Activated CD8-positive, alpha-beta memory T cell treated with anti-CD3 and anti-CD28 coated beads, Interleukin-2, amount 50 U/mL, for 4 hours (primary cell): ENCODE data around the gene ABCG1.

Experiments used
- DNase-seq: peaks from one replicate; pipeline ENCODE4 v3.0.0-alpha.2; 2020

The ABCG1 gene

DNA sequence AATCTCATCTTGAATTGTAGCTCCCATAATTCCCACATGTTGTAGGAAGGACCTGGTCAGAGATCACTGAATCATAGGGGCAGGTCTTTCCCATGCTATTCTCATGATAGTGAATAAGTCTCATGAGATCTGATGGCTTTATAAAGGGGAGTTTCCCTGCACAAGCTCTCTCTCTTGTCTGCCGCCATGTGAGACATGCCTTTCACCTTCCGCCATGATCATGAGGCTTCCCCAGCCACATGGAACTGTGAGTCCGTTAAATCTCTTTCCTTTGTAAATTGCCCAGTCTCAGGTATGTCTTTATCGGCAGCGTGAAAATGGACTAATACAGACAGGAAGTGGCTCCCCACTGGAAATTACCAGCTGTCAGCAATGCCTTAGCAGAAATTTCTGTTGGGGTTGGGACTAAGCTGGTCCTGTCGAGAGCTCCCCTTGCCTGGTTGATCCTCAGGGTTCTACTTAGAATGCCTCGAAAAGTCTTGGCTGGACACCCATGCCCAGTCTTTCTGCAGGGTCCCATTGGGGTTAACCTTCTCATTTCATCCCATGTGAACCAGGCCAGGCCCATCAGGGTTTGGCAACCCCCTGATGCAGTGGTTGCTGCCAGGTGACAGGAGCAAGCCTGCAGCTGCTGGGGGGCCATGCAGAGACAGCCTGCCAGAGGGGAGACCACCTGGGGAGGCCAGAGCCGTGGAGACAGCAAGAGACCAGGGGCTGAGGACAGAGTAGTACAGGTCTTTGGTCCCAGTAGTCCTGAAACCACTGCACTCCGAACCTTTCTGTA is 2.8 kb upstream of the ABCG1 start:
- DNase-seq, result no peak

GRCh38 chr21:42216726-42217572 is 2.0 kb upstream of the ABCG1 start:
- DNase-seq, result peak; percentile 2

- no peak for DNase-seq
Measured at GRCh38 chr21:42219606-42220137, 732 bp downstream of the ABCG1 start.

DNA sequence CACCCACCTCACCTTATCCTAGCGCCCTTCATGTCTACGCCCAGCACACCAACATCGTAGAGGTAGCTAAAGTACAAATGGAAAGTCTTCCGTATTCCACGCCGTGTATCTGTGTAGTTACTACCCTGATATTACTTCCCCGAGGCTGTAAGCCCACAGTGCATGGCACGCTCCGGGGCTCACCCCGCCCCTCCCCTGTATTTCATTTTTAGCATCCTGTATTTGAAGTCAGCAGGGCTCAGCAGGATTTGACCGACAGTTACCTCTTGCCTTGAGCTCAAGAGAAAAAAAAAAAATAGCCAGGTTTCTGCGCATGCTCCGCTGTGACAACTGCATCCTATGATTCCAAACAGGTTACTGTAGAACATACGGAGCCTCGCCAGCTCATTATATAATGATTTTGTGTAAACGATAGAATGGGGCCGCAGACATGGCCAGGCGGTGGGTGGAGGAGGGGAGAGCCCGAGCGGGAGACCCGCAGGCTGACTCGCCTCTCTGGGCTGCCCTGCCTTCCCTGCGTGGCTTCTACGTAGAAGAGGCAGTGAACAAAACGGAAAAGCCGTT is 1.3 kb downstream of the ABCG1 start:
- DNase-seq, result peak; percentile 58

DNA sequence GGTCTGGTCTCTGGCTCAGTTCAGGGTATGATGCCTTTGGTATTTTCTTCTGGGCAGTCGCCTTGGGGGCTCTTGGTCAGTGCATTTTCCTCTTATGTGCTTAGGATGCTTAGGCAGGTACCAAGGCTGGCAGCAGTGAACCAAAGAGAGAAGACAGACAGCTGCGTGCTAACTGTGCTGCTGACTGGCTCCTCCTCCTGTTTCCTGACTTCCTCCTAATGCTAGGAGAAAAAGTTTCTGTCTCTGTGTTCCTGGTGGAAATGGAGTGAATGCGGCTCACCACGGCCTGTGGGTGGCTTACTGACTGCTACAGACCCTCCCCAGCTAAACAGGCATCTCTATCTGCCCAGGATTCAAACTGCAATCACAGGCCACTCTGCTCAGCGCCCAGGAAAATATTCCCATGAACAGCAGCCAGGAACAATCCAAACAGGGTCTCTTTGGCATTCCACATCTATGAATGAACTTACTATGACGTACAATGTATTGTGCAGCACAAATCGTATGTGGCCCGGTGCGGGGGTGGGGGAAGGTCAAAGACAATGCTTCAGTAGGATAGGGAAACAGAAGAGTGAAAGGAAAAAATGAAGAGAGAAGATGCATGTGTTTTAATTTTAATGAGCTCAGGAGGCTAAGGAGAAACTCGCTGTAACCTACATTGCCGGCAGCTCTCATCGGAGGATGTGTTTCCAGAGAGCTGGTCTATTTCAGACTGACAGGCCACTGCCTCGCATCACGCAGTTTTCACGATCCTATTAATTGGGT is 2.8 kb downstream of the ABCG1 start:
- DNase-seq, result no peak

- no peak for DNase-seq
Measured at GRCh38 chr21:42222386-42222785, 3.4 kb downstream of the ABCG1 start.

GRCh38 chr21:42222821-42223390 is 4.0 kb downstream of the ABCG1 start:
- DNase-seq, result no peak

- DNase-seq, result no peak
Measured at GRCh38 chr21:42223826-42224575, 5.1 kb downstream of the ABCG1 start.

GRCh38 chr21:42225042-42225441 is 6.1 kb downstream of the ABCG1 start:
- no peak for DNase-seq

DNA sequence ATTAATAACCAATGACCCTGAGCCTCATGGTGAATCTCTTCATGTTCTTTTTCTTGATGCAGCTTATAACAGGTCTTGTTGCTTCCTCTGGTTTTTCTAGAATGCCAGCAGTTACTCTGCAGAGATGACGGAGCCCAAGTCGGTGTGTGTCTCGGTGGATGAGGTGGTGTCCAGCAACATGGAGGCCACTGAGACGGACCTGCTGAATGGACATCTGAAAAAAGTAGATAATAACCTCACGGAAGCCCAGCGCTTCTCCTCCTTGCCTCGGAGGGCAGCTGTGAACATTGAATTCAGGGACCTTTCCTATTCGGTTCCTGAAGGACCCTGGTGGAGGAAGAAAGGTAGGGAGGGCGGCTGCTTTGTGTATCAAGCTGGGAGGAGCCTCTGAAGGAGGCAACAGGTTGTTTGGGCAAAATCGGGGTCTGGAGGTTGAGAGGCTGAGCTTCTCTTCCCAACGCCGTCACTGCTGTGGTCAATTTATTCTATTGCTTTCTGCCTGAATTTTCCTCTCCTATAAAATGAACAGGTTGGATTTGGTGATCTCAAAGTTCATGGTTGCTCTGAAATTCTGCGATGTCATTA is 6.7 kb downstream of the ABCG1 start:
- no peak for DNase-seq

GRCh38 chr21:42226626-42227025 is 7.7 kb downstream of the ABCG1 start:
- DNase-seq, result no peak

DNA sequence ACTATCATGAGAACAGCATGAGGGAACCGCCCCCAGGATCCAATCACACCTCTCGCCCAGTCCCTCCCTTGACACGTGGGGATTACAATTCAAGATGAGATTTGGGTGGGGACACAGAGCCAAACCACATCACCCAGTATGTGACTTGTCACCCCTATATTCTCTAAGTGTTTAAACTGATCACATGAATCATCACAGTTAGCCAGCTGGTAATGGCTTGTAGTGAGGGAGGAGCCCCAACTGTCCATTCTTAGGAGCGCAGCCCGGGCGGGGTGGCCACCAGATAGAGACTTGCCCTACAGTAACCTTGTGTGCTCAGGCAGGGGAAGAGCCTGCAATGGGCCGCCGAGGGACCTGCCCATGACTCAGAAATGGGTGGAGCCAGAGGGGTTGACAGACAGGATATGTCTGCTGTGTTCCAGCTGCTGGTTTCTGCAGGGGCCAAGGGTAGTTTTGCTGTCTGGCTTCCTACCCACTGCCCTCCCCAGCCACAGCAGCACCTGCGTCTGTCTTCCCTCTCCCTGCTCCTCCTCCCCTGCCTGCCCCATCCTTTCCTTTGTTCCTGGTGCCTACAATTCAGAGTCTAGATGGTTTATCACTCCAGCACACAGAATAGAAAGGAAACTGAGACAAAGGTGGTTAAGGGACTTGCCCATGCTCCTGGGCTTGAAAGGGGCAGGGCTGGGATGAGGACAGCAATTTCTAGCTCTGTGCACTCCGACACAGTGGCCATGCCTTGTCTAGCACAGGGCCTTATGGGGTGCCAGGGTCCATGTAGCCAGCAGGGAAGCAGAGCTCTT is 9.2 kb downstream of the ABCG1 start:
- DNase-seq, result peak; percentile 92

GRCh38 chr21:42228709-42229220 is 9.8 kb downstream of the ABCG1 start:
- no peak for DNase-seq

GRCh38 chr21:42229676-42230075 is 10.7 kb downstream of the ABCG1 start:
- no peak for DNase-seq

- DNase-seq, result no peak
Measured at GRCh38 chr21:42230178-42230577, 11.2 kb downstream of the ABCG1 start.

DNA sequence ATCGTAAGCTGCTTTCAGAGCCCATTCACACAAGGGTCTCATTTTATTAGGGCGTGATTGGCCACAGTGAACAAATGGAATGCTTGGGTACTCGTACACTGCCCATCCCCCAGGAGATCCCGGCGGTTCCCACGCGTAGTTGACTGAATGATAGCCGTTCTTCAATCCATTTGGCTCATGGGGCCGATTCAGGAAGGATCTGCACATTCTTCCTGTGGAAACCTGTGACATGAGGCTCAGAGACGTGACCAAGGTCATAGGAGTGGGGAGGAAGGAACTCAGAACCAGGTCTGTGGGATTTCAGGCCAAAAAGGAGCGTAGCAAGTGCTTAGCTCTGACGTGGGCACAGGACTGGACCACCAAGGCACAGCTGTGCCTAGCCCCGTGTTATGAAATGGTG is 11.7 kb downstream of the ABCG1 start:
- DNase-seq, result no peak

DNA sequence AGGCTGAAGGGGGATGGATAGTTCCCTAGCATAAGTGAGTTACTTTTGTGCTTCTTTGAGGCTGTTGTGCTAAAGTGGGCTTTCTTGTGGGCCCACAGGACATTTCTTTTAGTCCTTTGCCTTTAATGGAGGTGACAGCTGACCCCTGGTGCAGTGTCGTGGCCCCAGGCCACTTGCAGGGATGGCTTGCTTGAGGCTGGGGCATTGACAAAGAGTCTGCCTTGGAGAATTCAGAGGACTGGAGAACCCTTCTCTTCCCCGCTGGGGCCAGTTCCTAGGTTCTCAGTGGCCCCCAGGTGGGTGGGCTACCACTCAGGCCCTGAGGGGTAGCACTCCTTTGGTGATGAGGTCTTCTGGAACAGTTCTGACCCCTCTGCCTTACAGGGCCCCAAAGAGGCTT is 12.8 kb downstream of the ABCG1 start:
- DNase-seq, result no peak

- DNase-seq, result no peak
Measured at GRCh38 chr21:42232176-42232825, 13.4 kb downstream of the ABCG1 start.
